Cardiac muscle cell (in vitro differentiated cells and primary cell): ENCODE measurements around the gene ITGA8. TPM values are rescaled to one million over a fixed set of nuclear protein-coding genes. Genes with fewer than 3 reads are reported as not detected.
"Not testable (repeated sequence)": the region's sequence is repeated elsewhere in the genome, so short reads cannot be mapped to it uniquely, and the experiment has no call there.

ENCODE experiments used
- DNase-seq, 2 donors: peaks; one replicate each; pipeline versions ENCODE4 v3.0.0 to v3.0.0-alpha.2; 2010 to 2017; ENCODE audit warnings: low read depth in 1 of 2, low spot score in 1 of 2
- H3K27ac ChIP-seq: fragments of 200-600 bp; sonication (generic); 2 replicates; pipeline ENCODE4 v1.5.1; 2016
- H3K27me3 ChIP-seq: fragments of 200-600 bp; sonication (generic); 2 replicates; pipeline ENCODE4 v1.6.0; 2016; ENCODE audit warnings: control low read depth
- H3K36me3 ChIP-seq: fragments of 200-600 bp; sonication (generic); 2 replicates; pipeline ENCODE4 v1.5.1; 2016; ENCODE audit warnings: control low read depth
- H3K4me1 ChIP-seq: fragments of 200-600 bp; sonication (generic); 2 replicates; pipeline ENCODE4 v1.8.1; 2017; ENCODE audit warnings: low read depth, mild to moderate bottlenecking, mixed run types
- H3K4me3 ChIP-seq: fragments of 200-600 bp; sonication (generic); 2 replicates; pipeline ENCODE4 v1.5.1; 2016; ENCODE audit warnings: mild to moderate bottlenecking
- H3K9me3 ChIP-seq: fragments of 200-600 bp; sonication (generic); 2 replicates; pipeline ENCODE4 v1.5.1; 2017; ENCODE audit warnings: low read depth, mild to moderate bottlenecking, control low read depth
- CTCF ChIP-seq: IDR thresholded peaks from 2 replicates; pipeline ENCODE4 v1.5.1; 2012; ENCODE audit warnings: low read depth, mild to moderate bottlenecking, low read length
- polyA plus RNA-seq: library from polyadenylated mRNA; unstranded; fragments of >200 nt; fragmentation: Nextera tagmentation; extraction: Ambion mirVana; gene quantifications from 2 replicates; pipeline ENCODE4 v1.2.1, GENCODE V29; 2016
- total RNA-seq: library from RNA; depleted of rRNA; stranded (reverse); fragments of >200 nt; gene quantifications from 2 replicates; pipeline ENCODE4 v1.2.3, GENCODE V29; 2016

The ITGA8 gene
- total and polyA plus RNA-seq, 2 experiments from 2014 or later = 0.88 to 1.6 TPM

DNA sequence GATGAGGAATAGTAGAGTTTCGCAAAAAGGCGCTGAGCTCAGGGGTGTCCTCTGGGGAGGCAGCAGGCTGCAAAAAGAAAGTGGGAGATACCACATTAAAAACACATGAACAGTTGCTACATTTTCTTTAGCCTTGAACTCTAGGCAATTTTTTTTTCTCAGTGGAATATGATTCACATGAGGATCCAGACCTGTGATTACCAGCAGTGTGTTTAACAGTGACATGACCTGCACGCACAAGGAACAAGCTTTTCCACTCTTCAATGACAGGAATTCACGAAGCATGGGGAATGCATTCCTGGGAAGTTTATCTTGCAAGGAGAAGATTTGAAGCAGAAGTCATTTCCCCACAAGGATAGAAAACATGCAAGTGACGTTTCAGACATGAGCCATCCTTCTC, 161.6 kb downstream of the ITGA8 start:
- DNase-seq = peak; percentile 24 to 67
- no peak for TF ChIP-seq CTCF
- Histone ChIP-seq H3K27ac (no peak overlapping the region), H3K36me3 (no peaks in the 10 kb centered on the region), H3K4me1 (peaks cover 4% of the 10 kb centered on the region), H3K27me3 (no peaks in the 10 kb centered on the region), H3K9me3 (no peaks in the 10 kb centered on the region), H3K4me3 (no peak overlapping the region)

DNA sequence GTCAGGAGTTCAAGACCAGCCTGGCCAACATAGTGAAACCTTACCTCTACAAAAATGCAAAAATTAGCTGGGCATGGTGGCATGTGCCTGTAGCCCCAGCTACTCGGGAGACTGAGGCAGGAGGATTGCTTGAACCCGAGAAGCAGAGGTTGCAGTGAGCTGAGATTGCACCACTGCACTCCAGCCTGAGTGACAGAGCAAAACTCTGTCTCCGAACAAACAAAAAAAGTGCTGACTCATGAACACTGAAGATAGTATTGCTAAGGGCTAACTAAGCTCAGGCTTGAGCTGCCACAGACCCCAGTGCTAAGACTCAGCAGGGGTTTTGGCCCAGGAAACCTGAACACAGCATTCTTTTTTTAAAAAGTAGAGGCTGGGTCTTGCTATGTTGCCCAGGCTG, 162.6 kb downstream of the ITGA8 start:
- H3K27me3 ChIP-seq, H3K27ac ChIP-seq, H3K4me3 ChIP-seq, H3K9me3 ChIP-seq, H3K4me1 ChIP-seq, H3K36me3 ChIP-seq: not testable (repeated sequence)
- peak in 1 of 2 donors; percentile 10 for DNase-seq

DNA sequence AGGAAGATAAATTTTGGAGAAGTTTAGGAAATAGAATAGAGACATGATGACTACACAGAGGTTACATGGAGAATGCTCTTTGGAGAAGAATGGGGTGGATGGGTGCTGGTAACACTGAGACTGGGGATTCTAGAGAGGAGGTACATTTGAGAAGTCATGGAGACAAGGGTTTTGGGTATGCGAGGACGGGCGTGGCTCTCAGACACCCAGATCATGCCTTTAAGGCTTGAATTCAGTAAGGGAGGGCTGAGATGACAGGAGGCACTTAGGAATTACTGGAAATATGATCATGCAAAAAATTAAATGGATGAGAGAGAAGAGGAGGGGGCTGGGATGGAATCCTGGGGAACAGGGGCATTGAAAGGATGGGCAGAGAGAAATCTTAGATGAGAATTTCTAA, 168.8 kb downstream of the ITGA8 start:
- TF ChIP-seq CTCF = no peak
- Histone ChIP-seq H3K27me3 (no peaks in the 10 kb centered on the region), H3K4me1 (no peaks in the 10 kb centered on the region), H3K4me3 (no peak overlapping the region), H3K36me3 (no peaks in the 10 kb centered on the region), H3K9me3 (no peaks in the 10 kb centered on the region), H3K27ac (no peak overlapping the region)
- no peak for DNase-seq

GRCh38 chr10:15548331-15548730, 171.4 kb downstream of the ITGA8 start:
- TF ChIP-seq CTCF = no peak
- no peak for DNase-seq

GRCh38 chr10:15546606-15547005, 173.1 kb downstream of the ITGA8 start:
- TF ChIP-seq CTCF = no peak
- Histone ChIP-seq H3K27me3 (no peaks in the 10 kb centered on the region), H3K4me3 (no peak overlapping the region), H3K9me3 (no peaks in the 10 kb centered on the region), H3K36me3 (no peaks in the 10 kb centered on the region), H3K27ac (no peak overlapping the region), H3K4me1 (no peaks in the 10 kb centered on the region)
- DNase-seq = no peak

More at GRCh38 chr10:15548331-15548730, 171.4 kb downstream of the ITGA8 start:
- no peaks in the 10 kb centered on the region for H3K36me3 ChIP-seq
- no peaks in the 10 kb centered on the region for H3K4me1 ChIP-seq
- no peaks in the 10 kb centered on the region for H3K9me3 ChIP-seq
- H3K4me3 ChIP-seq = no peak overlapping the region
- no peaks in the 10 kb centered on the region for H3K27me3 ChIP-seq
- H3K27ac ChIP-seq = no peak overlapping the region

DNA sequence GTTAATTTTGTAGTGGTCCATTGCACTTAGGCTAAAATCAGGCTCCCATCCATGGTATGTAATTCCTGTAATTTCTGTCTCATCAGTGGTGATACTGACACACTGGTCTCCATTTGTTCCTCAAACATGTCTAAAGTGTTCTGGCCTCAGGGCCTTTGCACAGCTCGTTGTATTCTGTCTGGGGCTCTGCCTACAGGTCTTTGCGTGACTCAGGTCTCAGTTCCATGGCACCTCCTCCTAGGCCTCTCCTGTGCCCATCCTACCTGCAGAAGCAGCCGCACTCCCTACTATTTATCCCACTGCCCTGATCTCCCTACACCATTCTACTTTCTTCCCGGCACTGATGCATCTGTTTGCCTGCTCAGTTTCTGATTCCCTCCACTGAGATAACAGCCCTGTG, 173.8 kb downstream of the ITGA8 start:
- Histone ChIP-seq H3K9me3 (no peaks in the 10 kb centered on the region), H3K4me3 (no peak overlapping the region), H3K4me1 (no peaks in the 10 kb centered on the region), H3K27me3 (no peaks in the 10 kb centered on the region), H3K27ac (no peak overlapping the region), H3K36me3 (no peaks in the 10 kb centered on the region)
- TF ChIP-seq CTCF = no peak
- no peak for DNase-seq
